Smooth muscle cell (in vitro differentiated cells): ENCODE data around the gene ROBO3. TPM values are rescaled to one million over a fixed set of nuclear protein-coding genes. Genes with fewer than 3 reads are reported as not detected.

Experiments
- DNase-seq: peaks from one replicate; lab custom pipeline; 2025; ENCODE audit not compliant: unreplicated experiment; lab: John Stamatoyannopoulos, UW
- H2AFZ ChIP-seq: fragments of 200-600 bp; sonication (generic); 2 replicates; pipeline ENCODE4 v1.6.0; 2016; ENCODE audit warnings: antibody characterized with exemption, low read depth, mild to moderate bottlenecking
- H3F3A ChIP-seq: fragments of 200-600 bp; sonication (generic); 2 replicates; pipeline ENCODE4 v1.6.0; 2017; ENCODE audit warnings: antibody characterized with exemption, low read depth
- H3K27ac ChIP-seq: fragments of 200-600 bp; sonication (generic); 2 replicates; pipeline ENCODE4 v1.5.1; 2016; ENCODE audit warnings: low read depth, mild to moderate bottlenecking
- H3K27me3 ChIP-seq: fragments of 200-600 bp; sonication (generic); 2 replicates; pipeline ENCODE4 v1.6.1; 2016; ENCODE audit warnings: low read depth, mild to moderate bottlenecking
- H3K36me3 ChIP-seq: fragments of 200-600 bp; sonication (generic); 2 replicates; pipeline ENCODE4 v1.5.1; 2016; ENCODE audit warnings: low read depth
- H3K4me1 ChIP-seq: fragments of 200-600 bp; sonication (generic); 2 replicates; pipeline ENCODE4 v1.5.1; 2016; ENCODE audit warnings: low read depth
- H3K4me2 ChIP-seq: fragments of 200-600 bp; sonication (generic); 2 replicates; pipeline ENCODE4 v1.6.0; 2016; ENCODE audit warnings: mild to moderate bottlenecking
- H3K4me3 ChIP-seq: fragments of 200-600 bp; sonication (generic); 2 replicates; pipeline ENCODE4 v1.5.1; 2016; ENCODE audit warnings: mild to moderate bottlenecking
- H3K79me2 ChIP-seq: fragments of 200-600 bp; sonication (generic); 2 replicates; pipeline ENCODE4 v1.6.0; 2016; ENCODE audit warnings: low read depth, mild to moderate bottlenecking
- H3K9ac ChIP-seq: fragments of 200-600 bp; sonication (generic); 2 replicates; pipeline ENCODE4 v1.6.0; 2016; ENCODE audit warnings: low read depth
- H3K9me3 ChIP-seq: fragments of 200-600 bp; sonication (generic); replicated peaks from 2 replicates; pipeline ENCODE4 v1.5.1; 2016; ENCODE audit warnings: low read depth
- H4K20me1 ChIP-seq: fragments of 200-600 bp; sonication (generic); 2 replicates; pipeline ENCODE4 v1.6.0; 2016; ENCODE audit warnings: low read depth
- WGBS: methylation state at CpG from one replicate; pipeline ENCODE4 v1.1.7; 2016; ENCODE audit warnings: low lambda C conversion rate; 5-methylcytosine and 5-hydroxymethylcytosine counted together
- polyA plus RNA-seq: library from polyadenylated mRNA; unstranded; fragments of >200 nt; fragmentation: Nextera tagmentation; extraction: Ambion mirVana; gene quantifications from 2 replicates; pipeline ENCODE4 v1.2.1, GENCODE V29; 2016
- total RNA-seq: library from RNA; depleted of rRNA; stranded (reverse); fragments of >200 nt; gene quantifications from 2 replicates; pipeline ENCODE4 v1.2.3, GENCODE V29; 2014
- TF ChIP-seq, protein P1 (sequence below): fragments of 200-600 bp; sonication (generic); IDR thresholded peaks from 2 replicates; pipeline ENCODE4 v1.5.1; 2017; ENCODE audit warnings: borderline replicate concordance, mild to moderate bottlenecking, antibody characterized with exemption; ENCODE audit not compliant: insufficient read depth, poor library complexity, severe bottlenecking

Gene ROBO3
- total and polyA plus RNA-seq, 2 experiments from 2014 or later: 8.9 to 12.8 TPM

- Histone ChIP-seq H3K27me3 (no peaks in the 10 kb centered on the region), H4K20me1 (no peaks in the 10 kb centered on the region), H2AFZ (no peak overlapping the region), H3K9ac (no peak overlapping the region), H3K27ac (no peak overlapping the region), H3K4me2 (no peak overlapping the region), H3K4me1 (no peaks in the 10 kb centered on the region), H3K36me3 (no peaks in the 10 kb centered on the region), H3K4me3 (no peak overlapping the region), H3F3A (no peaks in the 10 kb centered on the region), H3K9me3 (no peaks in the 10 kb centered on the region), H3K79me2 (no peaks in the 10 kb centered on the region)
- TF ChIP-seq, protein P1, sequence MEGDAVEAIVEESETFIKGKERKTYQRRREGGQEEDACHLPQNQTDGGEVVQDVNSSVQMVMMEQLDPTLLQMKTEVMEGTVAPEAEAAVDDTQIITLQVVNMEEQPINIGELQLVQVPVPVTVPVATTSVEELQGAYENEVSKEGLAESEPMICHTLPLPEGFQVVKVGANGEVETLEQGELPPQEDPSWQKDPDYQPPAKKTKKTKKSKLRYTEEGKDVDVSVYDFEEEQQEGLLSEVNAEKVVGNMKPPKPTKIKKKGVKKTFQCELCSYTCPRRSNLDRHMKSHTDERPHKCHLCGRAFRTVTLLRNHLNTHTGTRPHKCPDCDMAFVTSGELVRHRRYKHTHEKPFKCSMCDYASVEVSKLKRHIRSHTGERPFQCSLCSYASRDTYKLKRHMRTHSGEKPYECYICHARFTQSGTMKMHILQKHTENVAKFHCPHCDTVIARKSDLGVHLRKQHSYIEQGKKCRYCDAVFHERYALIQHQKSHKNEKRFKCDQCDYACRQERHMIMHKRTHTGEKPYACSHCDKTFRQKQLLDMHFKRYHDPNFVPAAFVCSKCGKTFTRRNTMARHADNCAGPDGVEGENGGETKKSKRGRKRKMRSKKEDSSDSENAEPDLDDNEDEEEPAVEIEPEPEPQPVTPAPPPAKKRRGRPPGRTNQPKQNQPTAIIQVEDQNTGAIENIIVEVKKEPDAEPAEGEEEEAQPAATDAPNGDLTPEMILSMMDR: no peak
- DNase-seq: no peak
- WGBS: 97% methylated on average over 11 of the region's 12 CpGs
Measured at GRCh38 chr11:124886978-124887666, 21.9 kb downstream of the ROBO3 start.

DNA sequence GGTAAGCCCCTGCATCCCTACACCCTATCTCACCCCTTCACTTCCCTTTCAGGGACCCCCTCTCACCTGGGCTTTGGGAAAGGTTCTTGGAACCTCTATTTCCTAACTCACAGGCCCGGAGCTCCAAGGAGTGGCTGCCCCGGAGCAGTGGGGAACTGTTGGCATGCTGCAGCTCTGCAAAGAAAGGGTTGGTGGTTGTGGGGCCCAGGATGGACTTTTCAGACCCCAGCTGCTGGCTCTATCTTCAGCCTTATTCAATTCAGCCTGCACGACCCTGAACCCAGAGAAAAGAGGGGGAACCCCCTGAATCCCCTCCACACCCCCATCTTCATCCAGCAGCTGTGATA, 22.4 kb downstream of the ROBO3 start:
- Histone ChIP-seq H3K4me2 (no peak overlapping the region), H3K27ac (no peak overlapping the region), H3K4me1 (no peaks in the 10 kb centered on the region), H3F3A (no peaks in the 10 kb centered on the region), H3K36me3 (no peaks in the 10 kb centered on the region), H3K9ac (no peak overlapping the region), H2AFZ (no peak overlapping the region), H3K79me2 (no peaks in the 10 kb centered on the region), H3K4me3 (no peak overlapping the region), H3K9me3 (no peaks in the 10 kb centered on the region), H4K20me1 (no peaks in the 10 kb centered on the region), H3K27me3 (no peaks in the 10 kb centered on the region)
- no peak for DNase-seq
- TF ChIP-seq, protein P1: no peak
- 84% methylated on average over 3 of the region's 3 CpGs for WGBS

- no peak for DNase-seq
- 95% methylated on average over 2 of the region's 2 CpGs for WGBS
- Histone ChIP-seq H3K27ac (no peak overlapping the region), H4K20me1 (no peaks in the 10 kb centered on the region), H3K36me3 (no peaks in the 10 kb centered on the region), H3F3A (no peaks in the 10 kb centered on the region), H3K79me2 (no peaks in the 10 kb centered on the region), H3K4me2 (no peak overlapping the region), H3K27me3 (no peaks in the 10 kb centered on the region), H2AFZ (no peak overlapping the region), H3K4me3 (no peak overlapping the region), H3K9ac (no peak overlapping the region), H3K4me1 (no peaks in the 10 kb centered on the region), H3K9me3 (no peaks in the 10 kb centered on the region)
- TF ChIP-seq, protein P1: no peak
Measured at GRCh38 chr11:124889191-124890091, 24.2 kb downstream of the ROBO3 start.

- Histone ChIP-seq H3K27ac (no peak overlapping the region), H3K36me3 (no peaks in the 10 kb centered on the region), H3K27me3 (no peaks in the 10 kb centered on the region), H3K9ac (no peak overlapping the region), H3K4me2 (no peak overlapping the region), H2AFZ (no peak overlapping the region), H3K4me3 (no peak overlapping the region), H3K4me1 (no peaks in the 10 kb centered on the region), H3F3A (no peaks in the 10 kb centered on the region), H4K20me1 (no peaks in the 10 kb centered on the region), H3K9me3 (no peaks in the 10 kb centered on the region), H3K79me2 (no peaks in the 10 kb centered on the region)
- TF ChIP-seq, protein P1: no peak
- no peak for DNase-seq
- 88% methylated on average over 2 of the region's 2 CpGs for WGBS
Measured at GRCh38 chr11:124890151-124890550, 24.9 kb downstream of the ROBO3 start.
